ENCODE data around the gene ANAPC4. TPM values are rescaled to one million over a fixed set of nuclear protein-coding genes. Genes with fewer than 3 reads are reported as not detected.

ANAPC4 gene
- total RNA-seq, 1 donor from 2014 or later = 9.0 TPM

- TF ChIP-seq, protein P1, sequence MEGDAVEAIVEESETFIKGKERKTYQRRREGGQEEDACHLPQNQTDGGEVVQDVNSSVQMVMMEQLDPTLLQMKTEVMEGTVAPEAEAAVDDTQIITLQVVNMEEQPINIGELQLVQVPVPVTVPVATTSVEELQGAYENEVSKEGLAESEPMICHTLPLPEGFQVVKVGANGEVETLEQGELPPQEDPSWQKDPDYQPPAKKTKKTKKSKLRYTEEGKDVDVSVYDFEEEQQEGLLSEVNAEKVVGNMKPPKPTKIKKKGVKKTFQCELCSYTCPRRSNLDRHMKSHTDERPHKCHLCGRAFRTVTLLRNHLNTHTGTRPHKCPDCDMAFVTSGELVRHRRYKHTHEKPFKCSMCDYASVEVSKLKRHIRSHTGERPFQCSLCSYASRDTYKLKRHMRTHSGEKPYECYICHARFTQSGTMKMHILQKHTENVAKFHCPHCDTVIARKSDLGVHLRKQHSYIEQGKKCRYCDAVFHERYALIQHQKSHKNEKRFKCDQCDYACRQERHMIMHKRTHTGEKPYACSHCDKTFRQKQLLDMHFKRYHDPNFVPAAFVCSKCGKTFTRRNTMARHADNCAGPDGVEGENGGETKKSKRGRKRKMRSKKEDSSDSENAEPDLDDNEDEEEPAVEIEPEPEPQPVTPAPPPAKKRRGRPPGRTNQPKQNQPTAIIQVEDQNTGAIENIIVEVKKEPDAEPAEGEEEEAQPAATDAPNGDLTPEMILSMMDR (conservative IDR thresholded peaks at IDR 0.05; ENCODE audit: low read depth, low read length) = no peak
- no peak overlapping the region for H3K4me3 ChIP-seq (ENCODE audit: low read depth, low read length)
- DNase-seq (ENCODE audit: low read depth) = peak; percentile 37
Measured at GRCh38 chr4:25347473-25347872, 29.6 kb upstream of the ANAPC4 start.

DNA sequence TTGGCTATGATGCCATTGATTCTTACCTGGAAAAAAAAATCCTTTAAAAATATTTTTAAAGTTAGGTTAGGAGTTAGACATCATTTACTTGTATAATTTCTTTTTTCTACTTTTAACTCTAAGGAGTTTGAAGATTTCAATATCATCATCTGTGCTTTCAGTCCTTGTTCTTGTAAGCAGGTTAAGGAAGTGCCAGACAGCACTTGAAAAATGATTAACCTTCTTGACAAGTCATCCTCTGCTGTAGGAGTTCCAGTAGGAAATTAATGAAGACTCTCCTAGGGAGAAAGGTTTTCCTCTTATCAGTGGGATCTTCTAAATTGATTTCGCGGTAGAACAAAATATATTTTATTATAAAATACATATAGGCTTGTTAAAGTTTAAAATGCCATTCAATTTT lies 29.1 kb upstream of the ANAPC4 start:
- no peak overlapping the region for H3K4me3 ChIP-seq (ENCODE audit: low read depth, low read length)
- DNase-seq (ENCODE audit: low read depth) = peak; percentile 29
- TF ChIP-seq, protein P1 (conservative IDR thresholded peaks at IDR 0.05; ENCODE audit: low read depth, low read length) = no peak

DNA sequence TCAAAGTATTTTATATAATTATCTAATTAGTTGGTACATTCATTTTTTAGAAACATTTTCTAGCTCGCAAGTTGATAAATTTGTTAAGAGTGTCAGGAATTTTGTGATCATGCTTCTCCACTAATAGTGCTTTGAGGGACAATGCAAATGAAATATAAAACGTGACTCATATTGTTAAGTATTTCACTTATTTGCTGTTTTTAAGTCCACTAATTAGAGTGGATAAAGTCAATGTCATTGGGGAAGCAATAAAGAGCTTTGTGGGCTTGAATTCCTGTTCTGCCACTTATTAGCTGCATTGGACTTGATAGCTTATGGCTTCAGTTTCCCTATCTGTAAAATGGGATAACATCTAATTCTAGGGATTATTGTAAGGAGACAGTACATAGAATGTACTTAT lies 26.5 kb upstream of the ANAPC4 start:
- no peak for DNase-seq (ENCODE audit: low read depth)
- TF ChIP-seq, protein P1 (conservative IDR thresholded peaks at IDR 0.05; ENCODE audit: low read depth, low read length) = no peak
- no peak overlapping the region for H3K4me3 ChIP-seq (ENCODE audit: low read depth, low read length)

DNA sequence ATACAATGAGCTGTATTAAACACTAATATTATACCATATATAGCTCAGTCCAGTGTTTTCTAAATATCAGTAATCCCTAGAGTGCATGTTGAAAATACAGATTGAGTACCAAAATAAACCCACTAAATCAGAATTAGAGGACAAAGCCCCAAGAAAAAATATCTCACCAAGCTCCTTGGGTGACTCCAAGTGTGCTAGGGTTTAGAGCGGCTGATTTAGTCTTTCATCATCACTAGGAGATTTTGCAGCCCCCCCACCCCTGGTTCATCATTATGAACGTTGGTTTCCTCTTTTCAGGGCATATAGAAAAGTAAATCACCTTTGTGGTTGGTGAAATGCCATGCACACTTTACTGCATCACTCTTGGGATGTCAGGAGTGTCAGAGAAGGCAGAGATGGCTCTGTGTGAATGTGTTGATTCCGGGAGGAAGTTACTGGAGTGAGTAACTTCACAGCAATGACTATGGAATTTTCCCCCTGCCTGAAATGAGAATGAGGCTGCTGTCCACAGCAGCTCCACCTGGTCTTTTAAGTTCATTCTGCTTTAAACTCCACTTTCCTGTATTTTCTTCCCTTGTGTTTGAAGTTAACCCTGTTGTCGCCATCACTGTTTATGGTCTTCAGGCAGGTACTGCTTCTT lies 25.2 kb upstream of the ANAPC4 start:
- DNase-seq (ENCODE audit: low read depth) = peak; percentile 48
- H3K4me3 ChIP-seq (ENCODE audit: low read depth, low read length) = no peak overlapping the region
- TF ChIP-seq, protein P1 (conservative IDR thresholded peaks at IDR 0.05; ENCODE audit: low read depth, low read length) = no peak

DNA sequence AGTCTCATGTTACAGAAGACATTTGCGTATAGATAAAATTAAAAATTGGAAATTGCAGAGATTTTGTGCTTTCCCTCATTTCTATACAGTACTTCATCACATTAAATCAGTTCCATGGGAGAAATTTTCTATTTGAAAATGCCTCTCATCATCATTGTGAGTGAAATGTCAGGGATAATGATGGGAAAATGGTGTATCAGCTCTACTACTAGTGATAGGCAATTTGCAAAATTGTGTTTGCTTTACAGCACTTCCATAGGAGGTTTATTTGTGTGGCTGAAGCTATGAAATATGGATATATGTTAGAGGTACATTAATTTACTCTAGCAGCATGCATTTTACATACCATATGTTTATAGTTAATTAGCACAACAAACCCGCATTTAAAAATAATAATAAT lies 21.0 kb upstream of the ANAPC4 start:
- DNase-seq (ENCODE audit: low read depth) = no peak
- no peak overlapping the region for H3K4me3 ChIP-seq (ENCODE audit: low read depth, low read length)

DNA sequence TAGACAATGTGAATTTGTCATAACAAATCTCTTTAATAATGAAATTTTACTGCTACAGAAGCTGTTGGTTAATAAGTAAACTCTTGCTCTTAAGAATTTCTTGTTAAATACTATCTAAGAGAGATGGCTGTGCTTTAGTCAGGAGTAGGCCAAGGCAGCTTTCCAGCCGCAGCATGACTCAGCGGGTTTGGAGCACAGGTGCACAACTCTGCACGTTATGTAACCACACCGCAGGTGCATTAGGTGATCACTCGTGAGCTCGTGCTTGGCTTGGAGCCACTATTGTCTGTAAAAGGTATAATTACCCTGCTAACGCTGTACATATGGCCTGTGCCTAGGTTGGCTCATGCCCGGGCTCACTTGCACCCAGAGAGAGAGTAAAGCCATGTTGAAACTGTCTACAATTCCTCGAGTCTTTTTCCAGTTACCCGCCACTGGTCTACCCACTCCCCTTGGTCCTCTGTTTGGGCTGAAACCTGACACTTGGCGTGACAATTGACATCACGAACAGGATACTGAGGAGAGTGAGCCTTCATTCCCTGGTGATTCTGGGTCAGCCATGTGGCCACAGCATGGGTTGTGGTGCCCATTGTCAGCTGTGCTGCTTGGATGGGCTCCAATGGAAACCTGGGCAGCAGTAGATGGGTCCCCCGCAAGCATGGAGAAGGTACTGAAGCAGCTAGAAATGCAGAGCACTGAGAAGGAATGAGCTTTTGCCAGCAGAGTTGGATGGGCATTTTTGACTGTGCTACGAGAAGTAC lies 18.4 kb upstream of the ANAPC4 start:
- TF ChIP-seq, protein P1 (conservative IDR thresholded peaks at IDR 0.05; ENCODE audit: low read depth, low read length) = no peak
- DNase-seq (ENCODE audit: low read depth) = peak; percentile 22
- no peak overlapping the region for H3K4me3 ChIP-seq (ENCODE audit: low read depth, low read length)

More for the DNA sequence above, 21.0 kb upstream of the ANAPC4 start:
- TF ChIP-seq, protein P1 (conservative IDR thresholded peaks at IDR 0.05; ENCODE audit: low read depth, low read length) = no peak
